NCI-H82 treated with DMSO at 0.1 percent for 48 hours (cell line): ENCODE results near the gene SLC11A1.
A peak's percentile ranks its signal among the peaks of the same experiment; 100 is the strongest.

Source experiments
- DNase-seq: peaks from one replicate; lab custom pipeline; 2025; ENCODE audit not compliant: unreplicated experiment; lab: John Stamatoyannopoulos, UW

Gene SLC11A1

GRCh38 chr2:218392891-218393462 is 10.9 kb downstream of the SLC11A1 start:
- no peak for DNase-seq

DNA sequence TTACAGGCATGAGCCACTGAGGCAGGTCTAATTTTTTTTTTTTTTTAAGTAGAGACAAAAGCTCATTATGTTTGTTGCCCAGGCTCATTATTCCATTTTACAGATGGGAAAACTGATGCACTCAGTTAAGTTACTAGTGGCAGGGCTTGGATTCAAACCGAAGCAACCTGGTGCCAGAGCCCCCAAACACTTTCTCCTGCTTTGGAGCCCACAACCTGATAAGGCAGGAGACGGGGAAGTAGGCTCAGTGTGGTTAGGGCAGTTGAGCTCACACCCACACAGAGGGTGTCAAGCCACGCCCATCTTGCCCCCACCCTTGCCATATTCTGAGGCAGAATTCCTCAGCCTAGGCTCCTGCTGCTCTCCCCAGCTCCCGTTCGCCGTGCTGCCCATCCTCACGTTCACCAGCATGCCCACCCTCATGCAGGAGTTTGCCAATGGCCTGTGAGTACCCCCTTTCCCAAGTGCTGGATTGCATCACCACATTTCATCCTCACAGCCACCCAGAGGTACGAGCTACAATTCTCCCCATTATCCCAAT is 11.7 kb downstream of the SLC11A1 start:
- DNase-seq: no peak

DNA sequence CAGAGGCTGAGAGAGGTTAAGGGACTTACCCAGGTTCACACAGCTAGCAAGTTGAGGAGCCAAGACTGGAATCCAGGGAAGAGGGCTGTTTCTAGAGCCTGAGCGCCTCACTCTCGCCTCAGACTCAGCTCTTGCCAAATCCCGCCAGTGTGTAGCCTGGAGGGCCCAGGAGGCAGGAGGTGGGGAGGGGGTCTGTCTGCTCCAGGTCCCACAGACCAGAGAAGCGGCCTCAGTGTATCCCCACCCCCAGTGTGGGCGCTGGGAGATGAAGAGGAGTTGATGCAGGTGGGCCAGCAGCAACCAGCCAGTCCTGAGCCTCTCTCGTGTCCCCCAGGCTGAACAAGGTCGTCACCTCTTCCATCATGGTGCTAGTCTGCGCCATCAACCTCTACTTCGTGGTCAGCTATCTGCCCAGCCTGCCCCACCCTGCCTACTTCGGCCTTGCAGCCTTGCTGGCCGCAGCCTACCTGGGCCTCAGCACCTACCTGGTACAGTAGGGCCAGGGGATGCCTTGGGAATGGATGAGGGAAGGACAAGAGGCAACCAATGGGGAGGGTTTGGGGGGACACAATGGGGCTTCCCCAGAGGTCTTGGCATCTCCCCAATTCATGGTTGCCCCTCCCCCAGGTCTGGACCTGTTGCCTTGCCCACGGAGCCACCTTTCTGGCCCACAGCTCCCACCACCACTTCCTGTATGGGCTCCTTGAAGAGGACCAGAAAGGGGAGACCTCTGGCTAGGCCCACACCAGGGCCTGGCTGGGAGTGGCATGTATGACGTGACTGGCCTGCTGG is 12.4 kb downstream of the SLC11A1 start:
- no peak for DNase-seq

GRCh38 chr2:218395090-218395444 is 13.0 kb downstream of the SLC11A1 start:
- no peak for DNase-seq

DNA sequence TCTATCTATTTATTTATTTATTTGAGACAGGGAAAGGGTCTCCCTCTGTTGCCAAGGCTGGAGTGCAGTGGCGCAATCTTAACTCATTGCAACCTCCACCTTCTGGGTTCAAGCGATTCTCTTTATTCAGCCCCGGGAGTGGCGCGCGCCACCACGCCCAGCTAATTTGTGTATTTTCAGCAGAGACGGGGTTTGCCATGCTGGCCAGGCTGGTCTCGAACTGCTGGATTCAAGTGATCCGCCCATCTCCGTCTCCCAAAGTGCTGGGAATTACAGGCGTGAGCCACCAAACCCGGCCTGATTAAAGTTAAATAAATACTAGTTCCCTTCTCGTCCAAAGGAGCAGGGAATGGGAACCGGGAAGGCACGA is 13.4 kb downstream of the SLC11A1 start:
- DNase-seq: no peak

DNA sequence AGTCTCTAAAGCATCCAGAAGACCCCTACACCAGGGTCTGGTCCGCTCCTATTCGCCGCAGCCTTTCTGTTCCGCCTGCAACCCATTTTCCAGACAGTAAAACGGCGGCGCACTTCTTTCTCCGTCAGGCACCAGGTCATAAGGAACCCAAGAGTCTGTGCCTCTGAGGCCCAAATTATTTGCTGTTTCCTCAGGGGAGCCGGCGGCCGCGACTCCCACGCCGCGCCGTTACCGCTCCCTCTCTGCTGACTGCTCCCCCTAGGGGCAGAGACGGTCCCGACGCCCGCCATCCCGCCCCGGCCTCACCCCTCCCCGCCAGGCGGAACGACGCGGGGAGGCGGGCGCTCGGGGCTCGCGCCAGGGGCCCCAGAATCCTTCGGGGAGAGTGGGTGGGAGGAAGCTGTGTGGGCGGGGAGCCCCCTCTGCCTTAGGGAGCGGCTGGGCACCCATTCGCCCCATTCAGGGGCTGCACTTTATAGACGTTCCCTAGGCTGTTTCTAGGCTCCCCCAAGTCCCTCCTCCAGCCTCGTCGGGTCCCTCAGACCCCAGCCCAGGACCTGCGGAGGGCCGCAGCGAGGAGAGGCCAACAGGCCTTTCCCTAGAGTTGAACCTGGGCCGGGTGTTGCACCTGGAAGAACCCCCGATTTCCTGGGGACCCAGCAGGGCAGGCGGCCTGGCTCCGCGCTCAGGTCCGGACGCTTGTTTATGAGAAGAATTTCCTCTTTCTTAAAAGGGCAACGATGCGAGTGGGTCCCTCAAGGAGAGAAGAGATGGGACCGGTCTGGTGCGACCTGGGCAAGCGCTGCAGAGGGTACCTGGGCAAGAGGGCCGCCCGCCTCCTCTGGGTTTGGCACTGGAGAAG is 14.0 kb downstream of the SLC11A1 start:
- peak; percentile 84 for DNase-seq

DNA sequence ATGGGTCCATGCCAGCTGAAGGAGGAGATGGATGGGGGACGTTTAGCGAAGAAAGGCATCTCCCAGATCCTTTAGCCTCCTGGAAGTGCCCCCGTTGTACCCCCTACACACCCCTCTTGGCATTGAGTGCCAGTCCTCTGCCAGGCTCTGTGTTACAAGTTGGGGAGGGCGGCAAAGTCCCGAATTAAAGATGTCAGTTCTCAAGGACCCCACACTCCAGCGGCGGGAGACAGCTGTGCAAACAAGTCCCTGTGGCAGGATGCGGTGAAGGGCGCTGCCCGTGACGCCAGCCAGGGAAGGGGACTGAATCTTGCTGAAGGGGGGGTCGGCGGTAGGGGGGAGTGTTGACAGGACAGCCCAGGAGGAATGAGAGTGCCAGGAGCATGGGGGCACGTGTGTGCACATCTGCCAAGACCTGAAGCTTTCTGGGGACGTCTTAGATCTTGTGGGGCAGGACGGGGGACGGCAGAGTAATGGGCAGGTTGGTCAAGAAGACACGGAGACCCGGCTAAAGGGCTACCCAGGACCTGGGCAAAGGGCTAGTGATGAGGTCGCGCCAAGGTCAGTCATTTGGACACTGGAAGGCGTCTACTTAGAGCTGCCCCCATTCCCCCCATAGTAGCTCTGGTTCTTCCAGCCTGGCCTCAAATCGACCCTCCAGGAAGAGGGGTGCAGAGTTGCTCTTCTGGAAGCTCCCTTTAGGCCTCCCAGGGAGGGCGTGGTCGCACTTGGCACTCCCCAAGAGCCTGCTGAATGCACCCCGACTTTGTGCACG is 14.8 kb downstream of the SLC11A1 start:
- DNase-seq: no peak

- no peak for DNase-seq
Measured at GRCh38 chr2:218397463-218397819, 15.4 kb downstream of the SLC11A1 start.

DNA sequence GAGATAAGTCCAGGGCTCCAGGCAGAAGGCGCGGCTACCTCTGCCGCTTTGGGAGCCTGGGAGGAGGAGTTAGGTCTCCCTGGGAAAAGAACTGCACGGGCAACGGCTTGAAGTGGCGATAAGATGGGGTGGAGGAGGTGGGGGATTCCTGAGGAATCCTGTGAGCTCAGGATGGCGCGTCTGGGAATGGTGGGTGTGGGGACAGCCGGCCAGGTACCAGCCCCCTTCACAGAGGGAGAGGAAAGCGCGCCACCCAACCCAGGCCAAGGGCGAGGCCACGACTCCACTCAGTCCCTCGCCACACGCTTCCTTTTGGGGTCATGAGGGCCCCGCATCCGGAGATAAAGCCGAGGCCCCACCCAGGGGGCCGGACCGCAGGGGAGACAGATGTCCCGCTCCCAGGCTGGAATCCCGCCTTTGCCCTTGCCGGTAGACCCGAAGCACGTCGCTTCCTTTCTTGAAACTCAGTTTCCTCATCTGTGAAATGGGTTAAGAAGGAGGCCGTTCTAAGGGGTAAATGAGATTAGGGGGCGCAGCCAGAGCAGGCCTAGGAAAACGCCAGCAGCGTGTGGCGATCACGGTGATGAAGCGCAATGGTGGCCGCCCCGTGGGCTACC is 15.9 kb downstream of the SLC11A1 start:
- peak; percentile 40 for DNase-seq

DNA sequence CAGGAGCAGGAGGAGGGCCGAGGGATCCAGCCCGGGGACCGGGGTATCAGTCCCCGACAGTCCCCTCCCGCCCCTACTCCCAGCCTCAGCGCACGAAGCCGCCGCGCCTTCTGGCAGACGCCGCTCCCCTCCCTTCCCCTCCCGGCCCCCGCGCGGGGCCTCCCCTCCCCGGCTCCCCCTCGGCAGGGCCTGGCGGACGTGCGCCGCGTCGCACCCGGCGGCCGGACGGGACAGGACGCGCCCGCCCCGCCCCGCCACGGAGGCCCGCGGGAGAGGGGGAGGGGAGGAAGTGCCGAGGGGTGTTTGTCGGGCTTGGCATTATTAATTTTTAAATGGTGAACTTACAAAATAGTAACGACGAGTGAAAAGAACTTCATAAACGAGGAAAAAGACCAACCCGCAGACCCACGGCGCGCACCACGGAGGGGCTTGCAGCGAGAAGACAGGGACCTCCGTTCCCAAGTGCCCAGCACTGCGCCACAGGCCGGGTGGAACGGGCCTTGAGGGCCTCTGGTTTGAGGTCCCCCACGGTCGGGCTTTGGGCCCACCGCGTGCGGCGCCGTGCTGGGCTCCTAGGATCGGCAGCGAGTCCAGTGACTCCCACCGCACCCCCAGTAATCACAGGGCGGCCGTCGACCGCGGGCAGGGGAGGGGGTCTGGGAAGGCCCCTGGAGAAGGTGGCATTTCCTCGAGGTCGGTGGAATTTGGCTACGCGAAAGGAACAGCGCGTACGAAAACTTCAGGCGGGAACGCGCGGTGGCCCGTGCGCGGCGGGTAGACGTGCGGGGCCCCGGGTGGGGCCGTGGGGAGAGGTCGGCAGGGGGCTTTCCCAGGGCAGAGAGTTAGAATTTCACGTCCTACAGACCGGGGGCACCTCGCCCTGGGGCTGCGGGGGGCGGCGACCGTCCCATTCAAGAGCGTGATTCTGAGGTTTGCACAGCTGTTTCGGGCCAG is 16.6 kb downstream of the SLC11A1 start:
- DNase-seq: no peak

DNA sequence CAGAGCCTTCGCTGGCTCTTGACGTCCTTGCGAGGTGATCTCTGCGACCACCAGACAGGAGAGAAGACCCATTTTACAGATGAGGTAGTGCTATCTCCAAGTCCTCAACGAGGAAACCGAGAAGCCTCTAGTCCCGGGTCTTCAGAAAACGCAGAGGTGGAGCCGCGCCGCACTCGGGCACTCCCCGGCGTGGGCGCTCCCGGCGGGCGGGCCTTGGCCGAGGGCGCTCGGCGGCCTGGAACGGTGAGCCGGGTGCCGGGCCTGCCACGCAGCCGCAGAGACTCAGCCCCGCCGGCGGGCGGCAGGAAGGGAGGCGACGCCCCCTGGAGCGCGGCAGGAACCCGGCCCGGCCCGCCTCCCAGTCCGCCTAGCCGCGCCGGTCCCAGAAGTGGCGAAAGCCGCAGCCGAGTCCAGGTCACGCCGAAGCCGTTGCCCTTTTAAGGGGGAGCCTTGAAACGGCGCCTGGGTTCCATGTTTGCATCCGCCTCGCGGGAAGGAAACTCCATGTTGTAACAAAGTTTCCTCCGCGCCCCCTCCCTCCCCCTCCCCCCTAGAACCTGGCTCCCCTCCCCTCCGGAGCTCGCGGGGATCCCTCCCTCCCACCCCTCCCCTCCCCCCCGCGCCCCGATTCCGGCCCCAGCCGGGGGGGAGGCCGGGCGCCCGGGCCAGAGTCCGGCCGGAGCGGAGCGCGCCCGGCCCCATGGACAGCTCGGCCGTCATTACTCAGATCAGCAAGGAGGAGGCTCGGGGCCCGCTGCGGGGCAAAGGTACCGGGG is 17.5 kb downstream of the SLC11A1 start, which contains the start of gene CTDSP1:
Gene CTDSP1, plus strand, starts transcription at position 478 of the 776 bp plus-strand sequence. Its CDS starts 223 bp downstream, at position 701.
- DNase-seq: peak; percentile 81

DNA sequence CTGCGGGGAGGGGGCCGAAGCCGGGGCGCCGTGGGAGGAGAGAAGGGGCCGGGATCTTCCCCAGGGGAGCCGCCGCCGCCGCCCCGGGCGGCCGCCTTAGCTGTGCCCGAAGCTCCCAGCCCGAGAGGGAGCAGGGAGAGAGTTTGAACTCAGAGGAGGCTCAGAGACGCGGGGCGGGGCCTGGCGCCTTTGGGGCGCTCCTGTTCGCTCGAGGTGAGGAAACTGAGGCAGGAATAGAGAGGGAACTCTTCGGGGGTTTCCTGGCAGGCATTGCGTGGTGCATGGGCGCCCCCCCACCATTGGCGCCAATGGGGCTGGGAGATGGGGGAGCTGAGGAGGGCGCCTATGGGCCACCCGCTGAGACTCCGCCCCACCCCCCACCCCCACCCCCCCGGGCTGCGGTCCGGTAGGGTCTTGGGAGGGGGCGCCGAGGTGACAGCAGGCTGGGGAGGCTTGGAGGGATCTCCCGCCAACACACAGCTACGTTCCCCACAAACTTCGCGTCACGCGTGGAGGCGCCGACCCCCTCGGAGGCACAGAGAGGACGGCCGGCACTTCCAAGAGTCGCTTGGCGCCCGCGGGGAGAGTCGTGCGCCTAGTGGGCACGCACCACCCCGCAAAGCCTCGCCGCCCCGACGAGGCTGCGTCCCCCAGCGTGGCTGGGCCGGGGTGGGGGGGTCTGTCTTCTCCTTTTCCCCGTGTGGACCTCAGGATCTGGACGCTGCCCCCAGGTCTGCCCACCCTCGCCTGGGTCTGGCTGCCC is 18.3 kb downstream of the SLC11A1 start:
- DNase-seq: no peak

- DNase-seq: no peak
Measured at GRCh38 chr2:218400930-218401881, 19.1 kb downstream of the SLC11A1 start.

GRCh38 chr2:218401890-218402289 is 19.8 kb downstream of the SLC11A1 start:
- no peak for DNase-seq

GRCh38 chr2:218402491-218402901 is 20.4 kb downstream of the SLC11A1 start:
- no peak for DNase-seq

DNA sequence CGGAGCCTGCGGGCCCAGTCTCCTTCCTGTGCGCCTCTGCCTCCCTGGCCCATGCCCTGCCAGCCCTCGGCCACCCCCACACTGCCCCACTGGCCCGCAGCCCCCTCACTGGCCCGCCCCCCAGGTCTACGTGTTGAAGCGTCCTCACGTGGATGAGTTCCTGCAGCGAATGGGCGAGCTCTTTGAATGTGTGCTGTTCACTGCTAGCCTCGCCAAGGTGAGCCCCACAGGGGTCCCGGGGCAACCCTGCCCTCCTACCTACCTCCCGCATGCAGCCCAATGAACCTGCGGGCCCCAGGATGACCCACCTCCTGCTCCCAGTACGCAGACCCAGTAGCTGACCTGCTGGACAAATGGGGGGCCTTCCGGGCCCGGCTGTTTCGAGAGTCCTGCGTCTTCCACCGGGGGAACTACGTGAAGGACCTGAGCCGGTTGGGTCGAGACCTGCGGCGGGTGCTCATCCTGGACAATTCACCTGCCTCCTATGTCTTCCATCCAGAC is 20.9 kb downstream of the SLC11A1 start:
- no peak for DNase-seq
